Measurements from ENCODE around the gene HIVEP1. TPM values are rescaled to one million over a fixed set of nuclear protein-coding genes. Genes with fewer than 3 reads are reported as not detected.

Gene HIVEP1
- total RNA-seq, 4 donors from 2014 or later = 17.5 to 29.0 (median 24.1) TPM

GRCh38 chr6:12034837-12035236 is 22.7 kb downstream of the HIVEP1 start:
- TF ChIP-seq CTCF (IDR thresholded peaks at IDR 0.05; ENCODE audit: low read depth) = no peak

GRCh38 chr6:12036766-12037165 is 24.7 kb downstream of the HIVEP1 start:
- TF ChIP-seq CTCF (IDR thresholded peaks at IDR 0.05; ENCODE audit: low read depth) = no peak

- TF ChIP-seq CTCF (IDR thresholded peaks at IDR 0.05; ENCODE audit: low read depth) = no peak
These were observed 25.7 kb downstream of the HIVEP1 start for GRCh38 chr6:12037798-12038197.

- no peak for TF ChIP-seq CTCF (IDR thresholded peaks at IDR 0.05; ENCODE audit: low read depth)
These were observed 27.7 kb downstream of the HIVEP1 start for GRCh38 chr6:12039540-12040459.

- no peak for TF ChIP-seq CTCF (IDR thresholded peaks at IDR 0.05; ENCODE audit: low read depth)
These were observed 35.2 kb downstream of the HIVEP1 start for GRCh38 chr6:12047304-12047703.

GRCh38 chr6:12047792-12048432 is 35.8 kb downstream of the HIVEP1 start:
- TF ChIP-seq CTCF (IDR thresholded peaks at IDR 0.05; ENCODE audit: low read depth) = no peak

GRCh38 chr6:12048609-12049008 is 36.5 kb downstream of the HIVEP1 start:
- TF ChIP-seq CTCF (IDR thresholded peaks at IDR 0.05; ENCODE audit: low read depth) = no peak
